HG02610 (cell line): ENCODE results near the gene SEC23A.

Source experiments
- ATAC-seq: cut with Tn5 transposase; IDR thresholded peaks from one replicate; pipeline ENCODE4 v1.9.1; 2021; ENCODE audit warnings: mild to moderate bottlenecking, moderate library complexity; ENCODE audit not compliant: unreplicated experiment

Gene SEC23A

GRCh38 chr14:38994731-38995130 lies 108.3 kb downstream of the SEC23A start:
- no peak for ATAC-seq

GRCh38 chr14:38993981-38994380 lies 109.1 kb downstream of the SEC23A start:
- no peak for ATAC-seq

GRCh38 chr14:38992067-38992844 lies 110.8 kb downstream of the SEC23A start:
- ATAC-seq: no peak

GRCh38 chr14:38991299-38991698 lies 111.7 kb downstream of the SEC23A start:
- ATAC-seq: no peak

- ATAC-seq: peak; percentile 92
These were observed 113.0 kb downstream of the SEC23A start for GRCh38 chr14:38989922-38990546.

- ATAC-seq: no peak
These were observed 115.3 kb downstream of the SEC23A start for GRCh38 chr14:38987781-38988180.

- no peak for ATAC-seq
These were observed 120.2 kb downstream of the SEC23A start for GRCh38 chr14:38982837-38983236.

GRCh38 chr14:38982278-38982677 lies 120.8 kb downstream of the SEC23A start:
- ATAC-seq: no peak
